Tibial nerve (tissue), 4 donors: ENCODE measurements around the gene KRT73. TPM values are rescaled to one million over a fixed set of nuclear protein-coding genes. Genes with fewer than 3 reads are reported as not detected.

Source experiments
- DNase-seq, 2 donors: peaks; one replicate each; pipeline ENCODE4 v3.0.0-alpha.2; 2019; ENCODE audit warnings: low spot score in 2 of 2
- H3K27ac ChIP-seq, 4 donors: fragments of 200-600 bp; sonication (generic) in 3 of 4; one replicate each; pipeline ENCODE4 v1.5.1; 2017 to 2019; ENCODE audit warnings: mild to moderate bottlenecking in 1 of 4
- H3K27me3 ChIP-seq, 2 donors: fragments of 200-600 bp; sonication (generic) in 1 of 2; one replicate each; pipeline versions ENCODE4 v1.5.1 to v1.6.0; 2017 to 2019
- H3K36me3 ChIP-seq, 3 donors: fragments of 200-600 bp; sonication (generic); one replicate each; pipeline ENCODE4 v1.5.1; 2018 to 2019
- H3K4me1 ChIP-seq, 4 donors: fragments of 200-600 bp; sonication (generic) in 3 of 4; one replicate each; pipeline ENCODE4 v1.5.1; 2017 to 2019
- H3K4me3 ChIP-seq, 4 donors: fragments of 200-600 bp; sonication (generic) in 3 of 4; one replicate each; pipeline ENCODE4 v1.5.1; 2017 to 2019; ENCODE audit warnings: mild to moderate bottlenecking in 1 of 4, moderate library complexity in 1 of 4
- H3K9me3 ChIP-seq, 4 donors: fragments of 200-600 bp; sonication (generic) in 3 of 4; one replicate each; pipeline ENCODE4 v1.5.1; 2017 to 2019
- CTCF ChIP-seq, 5 experiments: fragments of 200-600 bp in 3 of 5; fragments of 450-650 bp in 2 of 5; sonication (generic) in 3 of 5; IDR thresholded peaks; one replicate each; pipeline ENCODE4 v1.5.1; 2016 to 2019; ENCODE audit warnings: antibody characterized with exemption in 5 of 5, mild to moderate bottlenecking in 3 of 5, moderate library complexity in 2 of 5
- EP300 ChIP-seq, 2 donors: sonication (generic); formaldehyde crosslinking; IDR thresholded peaks; one replicate each; pipeline ENCODE4 v1.6.1; 2017; ENCODE audit warnings: antibody characterized with exemption in 2 of 2, mild to moderate bottlenecking in 1 of 2
- POLR2A ChIP-seq, 2 donors: fragments of 450-650 bp; IDR thresholded peaks; one replicate each; pipeline ENCODE4 v1.6.1; 2017; ENCODE audit warnings: antibody characterized with exemption in 2 of 2, mild to moderate bottlenecking in 2 of 2, moderate library complexity in 2 of 2
- WGBS, 2 donors: methylation state at CpG; one replicate each; pipeline ENCODE4 v1.1.5; 2018; 5-methylcytosine and 5-hydroxymethylcytosine counted together
- total RNA-seq, 4 donors: library from RNA; depleted of rRNA; stranded (reverse); fragments of >200 nt; gene quantifications; one replicate each; pipeline ENCODE4 v1.1.0, GENCODE V29; 2016

Gene KRT73
- total RNA-seq: not detected

DNA sequence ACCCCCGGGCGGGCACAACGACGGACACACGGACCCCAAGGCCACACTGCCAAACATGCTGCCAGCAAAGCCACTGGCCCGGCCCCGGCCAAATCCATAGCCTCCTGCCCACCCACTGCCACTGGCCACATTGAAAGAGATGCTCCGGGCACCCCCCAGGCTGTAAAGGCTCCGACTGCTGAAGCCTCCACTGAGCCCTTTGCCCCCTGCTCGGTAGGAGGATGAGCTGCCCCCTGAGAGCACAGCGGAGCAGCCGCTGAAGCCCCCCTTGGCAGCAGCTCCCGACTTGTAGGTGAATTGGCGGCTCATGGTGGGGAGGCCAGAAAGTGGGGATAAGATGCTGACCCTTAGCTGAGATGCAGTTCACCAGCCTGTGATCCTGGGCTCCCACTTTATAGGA lies at the start of gene KRT73:
KRT73 (minus strand) TSS at position 344 of the 400 bp plus-strand sequence; CDS start at position 309, 35 bp downstream.
- no peak within 1 kb of the TSS for H3K4me3 ChIP-seq
- no peak within 1 kb of the TSS for H3K27ac ChIP-seq
- 65 to 93% methylated on average over 6 to 9 of the region's 14 CpGs for WGBS, 2 donors
- no peaks in the 10 kb centered on the region for H3K9me3 ChIP-seq
- H3K4me1 ChIP-seq: no peaks in the 10 kb centered on the region
- TF ChIP-seq CTCF (IDR thresholded peaks at IDR 0.05): no peak
- no peak for TF ChIP-seq POLR2A (IDR thresholded peaks at IDR 0.05)
- TF ChIP-seq EP300 (IDR thresholded peaks at IDR 0.05): no peak
- no peaks in the 10 kb centered on the region for H3K27me3 ChIP-seq
- no peak for DNase-seq
- no peaks in the 10 kb centered on the region for H3K36me3 ChIP-seq

GRCh38 chr12:52667931-52668330 lies 49.6 kb upstream of the KRT73 start:
- TF ChIP-seq EP300 (IDR thresholded peaks at IDR 0.05): no peak
- no peak for DNase-seq
- WGBS, 2 donors: 72 to 87% methylated on average over 7 of the region's 7 CpGs

DNA sequence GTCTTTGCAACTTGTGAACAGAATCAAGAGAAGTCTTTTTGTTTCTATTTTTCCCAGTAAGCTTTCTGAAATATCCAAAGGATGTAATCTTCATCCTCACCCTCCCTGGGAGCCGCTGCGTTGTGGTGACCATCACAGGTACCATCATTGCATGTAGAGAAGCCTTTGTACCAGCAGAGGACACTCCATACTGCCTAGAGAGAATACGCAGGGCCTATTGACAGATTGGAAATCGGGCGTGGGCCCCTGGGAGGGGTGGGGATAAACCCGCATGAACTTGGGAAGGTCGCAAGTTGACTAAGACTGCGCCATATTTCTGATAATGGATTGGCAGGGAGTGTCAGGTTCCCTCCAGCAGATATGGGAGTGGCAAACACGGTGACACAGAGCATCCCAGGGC lies 49.1 kb upstream of the KRT73 start:
- H3K4me3 ChIP-seq: no peak overlapping the region
- H3K4me1 ChIP-seq: no peaks in the 10 kb centered on the region
- no peak for DNase-seq
- H3K9me3 ChIP-seq: no peaks in the 10 kb centered on the region
- TF ChIP-seq CTCF (IDR thresholded peaks at IDR 0.05) (no peak), EP300 (IDR thresholded peaks at IDR 0.05) (no peak), POLR2A (IDR thresholded peaks at IDR 0.05) (no peak)
- WGBS, 2 donors: 63 to 66% methylated on average over 9 of the region's 9 CpGs
- H3K36me3 ChIP-seq: no peaks in the 10 kb centered on the region
- H3K27ac ChIP-seq: no peak overlapping the region
- H3K27me3 ChIP-seq: peaks cover 0 to 20% of the 10 kb centered on the region in 2 donors

More at GRCh38 chr12:52667931-52668330, 49.6 kb upstream of the KRT73 start:
- no peaks in the 10 kb centered on the region for H3K9me3 ChIP-seq
- H3K27ac ChIP-seq: no peak overlapping the region
- H3K27me3 ChIP-seq: peaks cover 0 to 20% of the 10 kb centered on the region in 2 donors
- H3K4me3 ChIP-seq: no peak overlapping the region
- no peaks in the 10 kb centered on the region for H3K36me3 ChIP-seq
- no peaks in the 10 kb centered on the region for H3K4me1 ChIP-seq

DNA sequence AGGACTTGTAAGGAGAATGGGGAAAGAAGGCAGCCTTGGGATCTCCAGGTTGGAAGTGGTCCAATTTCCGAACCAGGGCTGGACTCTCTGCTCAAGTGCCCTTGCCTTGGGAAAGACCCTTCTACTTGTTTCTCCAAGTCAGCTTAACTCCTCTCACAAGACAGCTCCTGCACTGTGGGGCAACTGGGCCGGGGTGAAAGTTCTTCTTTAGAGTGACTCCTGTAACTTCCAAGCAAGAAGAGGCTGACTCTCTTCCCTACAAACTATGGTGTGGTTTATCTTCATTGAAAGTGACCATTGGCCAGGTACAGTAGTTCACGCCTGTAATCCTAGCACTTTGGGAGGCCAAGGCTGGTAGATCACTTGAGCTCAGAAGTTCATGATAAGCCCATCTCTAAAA lies 48.1 kb upstream of the KRT73 start:
- WGBS, 2 donors: 75 to 83% methylated on average over 3 of the region's 3 CpGs
- Histone ChIP-seq H3K27ac (no peak overlapping the region), H3K36me3 (no peaks in the 10 kb centered on the region), H3K4me3 (no peak overlapping the region), H3K9me3 (no peaks in the 10 kb centered on the region), H3K27me3 (peaks cover 0 to 23% of the 10 kb centered on the region in 2 donors), H3K4me1 (no peaks in the 10 kb centered on the region)
- TF ChIP-seq EP300 (IDR thresholded peaks at IDR 0.05) (no peak), CTCF (IDR thresholded peaks at IDR 0.05) (no peak), POLR2A (IDR thresholded peaks at IDR 0.05) (no peak)
- no peak for DNase-seq

DNA sequence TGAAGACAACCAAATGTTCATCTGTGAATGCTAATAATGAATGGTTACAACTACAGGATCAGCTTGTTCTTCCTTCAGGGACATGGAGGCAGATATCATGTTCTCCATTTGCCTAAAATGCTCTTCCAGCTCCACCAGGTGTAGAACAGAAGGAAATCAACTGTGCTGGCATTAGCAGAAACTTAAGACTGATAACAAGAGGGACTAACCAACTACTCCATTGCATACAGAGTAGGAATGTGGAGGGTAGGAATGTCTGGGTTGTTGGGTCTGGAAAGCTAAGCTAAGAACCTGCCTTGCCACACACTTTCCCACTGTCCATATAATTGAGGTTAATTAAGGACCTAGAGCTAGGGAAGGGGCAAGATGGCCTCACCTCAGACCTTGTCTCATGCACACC lies 45.1 kb upstream of the KRT73 start:
- TF ChIP-seq EP300 (IDR thresholded peaks at IDR 0.05) (no peak), POLR2A (IDR thresholded peaks at IDR 0.05) (no peak)
- Histone ChIP-seq H3K27ac (no peak overlapping the region), H3K4me3 (no peak overlapping the region), H3K9me3 (no peaks in the 10 kb centered on the region), H3K4me1 (no peaks in the 10 kb centered on the region), H3K36me3 (no peaks in the 10 kb centered on the region), H3K27me3 (peaks cover 0 to 14% of the 10 kb centered on the region in 2 donors)
- DNase-seq: no peak

GRCh38 chr12:52662918-52663229 lies 44.5 kb upstream of the KRT73 start:
- TF ChIP-seq EP300 (IDR thresholded peaks at IDR 0.05): no peak
- TF ChIP-seq CTCF (IDR thresholded peaks at IDR 0.05): no peak
- TF ChIP-seq POLR2A (IDR thresholded peaks at IDR 0.05): no peak
- H3K36me3 ChIP-seq: no peaks in the 10 kb centered on the region
- H3K9me3 ChIP-seq: no peaks in the 10 kb centered on the region
- no peaks in the 10 kb centered on the region for H3K4me1 ChIP-seq
- H3K4me3 ChIP-seq: no peak overlapping the region
- no peak overlapping the region for H3K27ac ChIP-seq
- no peak for DNase-seq
- peaks cover 0 to 14% of the 10 kb centered on the region in 2 donors for H3K27me3 ChIP-seq
